WTC11 (cell line): Measurements from ENCODE around the gene CD4. TPM values are rescaled to one million over a fixed set of nuclear protein-coding genes. Genes with fewer than 3 reads are reported as not detected.

Experiments
- ATAC-seq: fragments of 200-7000 bp; cut with Tn5 transposase; 2 replicates; pipeline ENCODE4 v1.10.0; 2021; ENCODE audit warnings: mild to moderate bottlenecking, moderate library complexity
- CTCF ChIA-PET: fragments of 300-600 bp; sonication (Branson Sonifier 250); formaldehyde crosslinking; loops from one replicate; lab custom pipeline; 2021; ENCODE audit warnings: antibody characterized with exemption; lab: Charles Lee
- POLR2A ChIA-PET: fragments of 350-600 bp; sonication (Branson Sonifier 250); formaldehyde crosslinking; loops from one replicate; lab custom pipeline; 2021; ENCODE audit warnings: antibody characterized with exemption; lab: Charles Lee
- DNase-seq: peaks from one replicate; pipeline ENCODE4 v3.0.0; 2021; ENCODE audit warnings: low spot score
- H3K27ac Mint-ChIP-seq: 2 replicates; pipeline ENCODE4 v1.8.0; 2021; ENCODE audit warnings: mixed read lengths
- H3K27me3 Mint-ChIP-seq: 2 replicates; pipeline ENCODE4 v1.8.0; 2021; ENCODE audit warnings: low read depth, mild to moderate bottlenecking, moderate library complexity, mixed read lengths
- H3K36me3 Mint-ChIP-seq: 2 replicates; pipeline ENCODE4 v1.8.0; 2021; ENCODE audit warnings: mixed read lengths
- H3K4me1 Mint-ChIP-seq: 2 replicates; pipeline ENCODE4 v1.8.0; 2022; ENCODE audit warnings: mixed read lengths
- H3K4me3 Mint-ChIP-seq: 2 replicates; pipeline ENCODE4 v1.8.0; 2021; ENCODE audit warnings: mild to moderate bottlenecking, moderate library complexity, mixed read lengths
- H3K9me3 Mint-ChIP-seq: 2 replicates; pipeline ENCODE4 v1.8.0; 2021; ENCODE audit warnings: mixed read lengths
- AR ChIP-seq: fragments of 250-450 bp; sonication (Bioruptor Pico); IDR thresholded peaks from 2 replicates; pipeline ENCODE4 v1.9.0; 2021; ENCODE audit warnings: mild to moderate bottlenecking
- ARID4B ChIP-seq: sonication (generic); formaldehyde crosslinking; IDR thresholded peaks from 2 replicates; pipeline ENCODE4 v1.8.0; 2023; ENCODE audit warnings: missing genetic modification reagents, mild to moderate bottlenecking, borderline replicate concordance
- CREB1 ChIP-seq: sonication (generic); formaldehyde crosslinking; IDR thresholded peaks from 2 replicates; pipeline ENCODE4 v1.8.0; 2023; ENCODE audit warnings: mild to moderate bottlenecking, missing genetic modification reagents
- FOXJ3 ChIP-seq: sonication (generic); formaldehyde crosslinking; IDR thresholded peaks from 2 replicates; pipeline ENCODE4 v1.9.0; 2021; ENCODE audit warnings: missing genetic modification reagents, mild to moderate bottlenecking, borderline replicate concordance
- FOXP4 ChIP-seq: sonication (generic); formaldehyde crosslinking; IDR thresholded peaks from 2 replicates; pipeline ENCODE4 v1.8.0; 2022; ENCODE audit warnings: mild to moderate bottlenecking, missing genetic modification reagents
- GRHL2 ChIP-seq: fragments of 250-450 bp; sonication (Bioruptor Pico); IDR thresholded peaks from 2 replicates; pipeline ENCODE4 v1.8.0; 2022; ENCODE audit warnings: mild to moderate bottlenecking, moderate library complexity; ENCODE audit not compliant: insufficient replicate concordance, severe bottlenecking
- GTF2I ChIP-seq: fragments of 250-450 bp; sonication (Bioruptor Pico); conservative IDR thresholded peaks from 2 replicates; pipeline ENCODE4 v1.4.0; 2021; ENCODE audit warnings: mild to moderate bottlenecking
- NFATC4 ChIP-seq: fragments of 250-450 bp; sonication (Bioruptor Pico); IDR thresholded peaks from 2 replicates; pipeline ENCODE4 v1.9.0; 2021; ENCODE audit warnings: mild to moderate bottlenecking
- NR1H2 ChIP-seq: sonication (generic); formaldehyde crosslinking; IDR thresholded peaks from 2 replicates; pipeline ENCODE4 v1.9.0; 2021; ENCODE audit warnings: mild to moderate bottlenecking, moderate library complexity, missing genetic modification reagents
- TP53 ChIP-seq: sonication (generic); formaldehyde crosslinking; IDR thresholded peaks from 2 replicates; pipeline ENCODE4 v1.8.1; 2023; ENCODE audit warnings: mild to moderate bottlenecking, missing genetic modification reagents
- ZNF121 ChIP-seq: sonication (generic); formaldehyde crosslinking; IDR thresholded peaks from 2 replicates; pipeline ENCODE4 v1.8.0; 2023; ENCODE audit warnings: missing genetic modification reagents
- ZNF219 ChIP-seq: sonication (generic); formaldehyde crosslinking; IDR thresholded peaks from 2 replicates; pipeline ENCODE4 v1.8.0; 2023; ENCODE audit warnings: missing genetic modification reagents, mild to moderate bottlenecking, borderline replicate concordance
- ZNF232 ChIP-seq: sonication (generic); formaldehyde crosslinking; IDR thresholded peaks from 2 replicates; pipeline ENCODE4 v1.8.0; 2022; ENCODE audit warnings: mild to moderate bottlenecking, missing genetic modification reagents
- ZSCAN18 ChIP-seq: fragments of 250-450 bp; sonication (Bioruptor Pico); IDR thresholded peaks from 2 replicates; pipeline ENCODE4 v2.1.2; 2022; ENCODE audit warnings: mild to moderate bottlenecking, moderate library complexity
- total RNA-seq: library from RNA; stranded (reverse); gene quantifications from 3 replicates; pipeline ENCODE4 v1.2.3, GENCODE V29; 2021
- TF ChIP-seq, protein P1 (sequence below): sonication (generic); formaldehyde crosslinking; IDR thresholded peaks from 2 replicates; pipeline ENCODE4 v1.8.1; 2023; ENCODE audit warnings: mild to moderate bottlenecking, missing genetic modification reagents
- TF ChIP-seq, protein P2 (sequence below): sonication (generic); formaldehyde crosslinking; IDR thresholded peaks from 2 replicates; pipeline ENCODE4 v1.8.1; 2023; ENCODE audit warnings: mild to moderate bottlenecking, missing genetic modification reagents, moderate library complexity

CD4 gene
- total RNA-seq, 1 experiment from 2014 or later, result 2.5 TPM

DNA sequence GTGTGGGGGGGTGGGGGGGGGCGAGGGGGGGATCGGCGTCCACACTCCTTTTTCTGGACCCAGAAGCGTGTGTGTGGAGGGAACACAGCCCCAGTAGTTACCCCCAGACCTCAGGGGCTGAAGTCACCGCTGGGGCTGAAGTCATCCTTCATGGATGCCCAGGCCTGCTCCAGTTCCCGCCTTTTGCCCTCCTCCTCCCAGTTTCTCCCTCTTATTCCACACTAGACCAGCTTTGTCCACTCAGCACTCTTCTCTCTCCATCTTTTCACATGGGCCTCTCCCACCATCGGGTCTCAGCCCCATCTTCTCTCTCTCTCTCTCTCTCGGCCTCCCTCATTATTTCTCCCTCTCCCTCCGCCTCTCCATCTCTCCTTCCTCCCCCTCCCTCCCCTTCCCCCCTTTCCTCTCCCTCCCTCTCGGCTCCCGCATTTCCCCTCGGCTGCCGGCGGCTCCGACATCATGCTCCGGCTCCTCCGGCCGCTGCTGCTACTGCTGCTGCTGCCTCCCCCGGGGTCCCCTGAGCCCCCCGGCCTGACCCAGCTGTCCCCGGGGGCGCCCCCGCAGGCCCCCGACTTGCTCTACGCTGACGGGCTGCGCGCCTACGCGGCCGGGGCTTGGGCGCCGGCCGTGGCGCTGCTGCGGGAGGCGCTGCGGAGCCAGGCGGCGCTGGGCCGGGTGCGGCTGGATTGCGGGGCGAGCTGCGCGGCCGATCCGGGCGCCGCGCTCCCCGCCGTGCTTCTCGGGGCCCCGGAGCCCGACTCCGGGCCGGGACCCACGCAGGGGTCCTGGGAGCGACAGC lies 38.9 kb downstream of the CD4 start, which contains the start of gene P3H3:
TSS of gene P3H3 (plus strand) at position 426 of the 799 bp plus-strand sequence. CDS start at position 460, 34 bp downstream.
- ATAC-seq (no peak), DNase-seq (peak; percentile 53)
- H3K9me3 Mint-ChIP-seq, result no peaks in the 10 kb centered on the region
- peak within 1 kb of the TSS; percentile 97 for H3K27ac Mint-ChIP-seq
- peaks cover 23% of the 10 kb centered on the region for H3K36me3 Mint-ChIP-seq
- POLR2A ChIA-PET, result interaction anchor here (0.6 to 1.9 kb wide), 7 partner anchors 45 to 378 kb away, joined by 3 to 7 read pairs (median 4); partner anchors contain the start of genes MLF2, PTMS and SPSB2
- TF ChIP-seq TP53 (CRISPR knock-in tag) (peak; percentile 51; the same call in 1 of the 2 replicates), CREB1 (no peak), GTF2I (CRISPR knock-in tag) (no peak), FOXP4 (CRISPR knock-in tag) (0 out of 2 replicates have a peak, but pooled peaks have one; percentile 45), ZNF232 (no peak; the same call in 1 of the 2 replicates)
- CTCF ChIA-PET, result interaction anchor here (1.0 to 8.9 kb wide), 8 partner anchors 12 to 139 kb away, joined by 3 to 110 read pairs (median 6); partner anchors contain the start of genes GNB3, LAG3, MLF2 and PTMS
- peaks cover 32% of the 10 kb centered on the region for H3K27me3 Mint-ChIP-seq
- H3K4me3 Mint-ChIP-seq, result peak within 1 kb of the TSS; percentile 99
- peaks cover 44% of the 10 kb centered on the region for H3K4me1 Mint-ChIP-seq

DNA sequence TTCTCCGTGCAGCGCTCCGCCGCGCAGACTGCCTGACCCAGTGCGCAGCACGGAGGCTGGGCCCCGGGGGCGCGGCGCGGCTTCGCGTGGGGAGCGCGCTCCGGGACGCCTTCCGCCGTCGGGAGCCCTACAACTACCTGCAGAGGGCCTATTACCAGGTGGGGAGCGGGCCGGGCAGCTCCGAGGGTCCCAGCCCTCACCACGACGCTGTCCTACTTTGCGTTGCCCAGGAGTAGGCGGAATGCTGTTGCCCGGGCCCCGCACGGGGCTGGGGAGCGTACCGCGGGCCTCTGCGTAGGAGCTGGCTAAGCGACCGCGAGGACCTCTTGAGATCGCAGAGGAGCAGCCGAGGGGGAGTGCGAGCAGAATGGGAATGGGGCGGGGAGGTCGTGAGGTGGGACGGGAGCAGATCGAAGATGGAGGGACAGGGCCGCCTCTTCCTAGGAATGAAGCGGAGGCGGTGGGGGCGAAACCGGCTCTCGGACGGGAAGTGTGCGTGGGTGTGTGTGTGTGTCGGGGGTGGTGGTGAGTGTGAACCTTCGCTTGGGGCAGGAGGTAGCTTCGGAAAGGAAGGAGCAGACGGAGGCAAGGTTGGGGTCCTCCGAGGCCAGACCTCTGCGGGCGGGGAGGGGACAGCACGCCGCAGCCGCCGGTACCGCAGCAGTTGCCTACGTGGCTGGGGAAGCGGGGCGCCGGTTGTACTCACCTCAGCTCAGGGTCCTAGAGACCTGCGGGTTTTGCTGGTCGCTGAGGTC lies 39.6 kb downstream of the CD4 start:
- peak; percentile 40 for ATAC-seq
- Mint-ChIP-seq H3K4me3 (peak overlapping the region; percentile 99), H3K4me1 (peaks cover 41% of the 10 kb centered on the region), H3K27me3 (peaks cover 25% of the 10 kb centered on the region), H3K27ac (peak overlapping the region; percentile 94), H3K9me3 (no peaks in the 10 kb centered on the region), H3K36me3 (peaks cover 31% of the 10 kb centered on the region)
- ChIA-PET POLR2A (interaction anchor here (0.6 to 1.9 kb wide), 6 partner anchors 18 to 378 kb away, joined by 3 to 7 read pairs (median 3); partner anchors contain the start of genes CDCA3 and PTMS), CTCF (interaction anchor here (0.5 to 8.9 kb wide), 8 partner anchors 23 to 203 kb away, joined by 3 to 110 read pairs (median 4); partner anchors contain the start of genes COPS7A, LAG3, MLF2 and PTMS)
- DNase-seq, result peak; percentile 72
- TF ChIP-seq FOXJ3 (CRISPR knock-in tag) (no peak), NFATC4 (CRISPR knock-in tag) (no peak), ZSCAN18 (no peak), NR1H2 (CRISPR knock-in tag) (no peak), ZNF121 (no peak), AR (CRISPR knock-in tag) (no peak), GRHL2 (CRISPR knock-in tag) (no peak), ARID4B (peak; percentile 59; the same call in 1 of the 2 replicates), ZNF219 (CRISPR knock-in tag) (no peak)
- TF ChIP-seq, protein P1, sequence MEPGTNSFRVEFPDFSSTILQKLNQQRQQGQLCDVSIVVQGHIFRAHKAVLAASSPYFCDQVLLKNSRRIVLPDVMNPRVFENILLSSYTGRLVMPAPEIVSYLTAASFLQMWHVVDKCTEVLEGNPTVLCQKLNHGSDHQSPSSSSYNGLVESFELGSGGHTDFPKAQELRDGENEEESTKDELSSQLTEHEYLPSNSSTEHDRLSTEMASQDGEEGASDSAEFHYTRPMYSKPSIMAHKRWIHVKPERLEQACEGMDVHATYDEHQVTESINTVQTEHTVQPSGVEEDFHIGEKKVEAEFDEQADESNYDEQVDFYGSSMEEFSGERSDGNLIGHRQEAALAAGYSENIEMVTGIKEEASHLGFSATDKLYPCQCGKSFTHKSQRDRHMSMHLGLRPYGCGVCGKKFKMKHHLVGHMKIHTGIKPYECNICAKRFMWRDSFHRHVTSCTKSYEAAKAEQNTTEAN, result peak; percentile 50; the same call in 1 of the 2 replicates
- TF ChIP-seq, protein P2, sequence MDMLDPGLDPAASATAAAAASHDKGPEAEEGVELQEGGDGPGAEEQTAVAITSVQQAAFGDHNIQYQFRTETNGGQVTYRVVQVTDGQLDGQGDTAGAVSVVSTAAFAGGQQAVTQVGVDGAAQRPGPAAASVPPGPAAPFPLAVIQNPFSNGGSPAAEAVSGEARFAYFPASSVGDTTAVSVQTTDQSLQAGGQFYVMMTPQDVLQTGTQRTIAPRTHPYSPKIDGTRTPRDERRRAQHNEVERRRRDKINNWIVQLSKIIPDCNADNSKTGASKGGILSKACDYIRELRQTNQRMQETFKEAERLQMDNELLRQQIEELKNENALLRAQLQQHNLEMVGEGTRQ (CRISPR knock-in tag), result no peak
